ENCODE results near the gene TRPC4.
A peak's percentile ranks its signal among the peaks of the same experiment; 100 is the strongest.

Gene TRPC4

GRCh38 chr13:37870895-37871550, 1.5 kb upstream of the TRPC4 start:
- no peak overlapping the region for H4K8ac ChIP-seq (ENCODE audit: low read depth, low read length)
- no peaks in the 10 kb centered on the region for H3K27me3 ChIP-seq (ENCODE audit: control insufficient read depth in 3 of 3, insufficient read depth in 3 of 3, low read depth in 1 of 3, low read length in 3 of 3)
- no peak overlapping the region for H3K9ac ChIP-seq (ENCODE audit: low read depth, low read length, poor library complexity)
- no peak overlapping the region for H3K23ac ChIP-seq (ENCODE audit: low read depth, low read length, poor library complexity)
- no peak overlapping the region for H3K27ac ChIP-seq (replicated peaks; ENCODE audit: low read length)
- no peak overlapping the region for H3K4ac ChIP-seq (ENCODE audit: low read length)
- no peak overlapping the region for H4K91ac ChIP-seq (ENCODE audit: low read depth, low read length, poor library complexity)
- peak overlapping the region; percentile 37 for H2AFZ ChIP-seq (ENCODE audit: low read length)
- no peak overlapping the region for H3K14ac ChIP-seq (ENCODE audit: low read length)
- H2BK12ac ChIP-seq (ENCODE audit: low read length): no peak overlapping the region
- H3K4me2 ChIP-seq (ENCODE audit: insufficient read depth, low read length, poor library complexity, severe bottlenecking): no peak overlapping the region
- no peak overlapping the region for H2BK120ac ChIP-seq (ENCODE audit: low read depth, low read length)
- no peak overlapping the region for H2BK5ac ChIP-seq (ENCODE audit: low read length)
- no peaks in the 10 kb centered on the region for H3K9me3 ChIP-seq (replicated peaks in 1 of 2; ENCODE audit: control insufficient read depth in 2 of 2, insufficient read depth in 1 of 2, low read depth in 1 of 2, low read length in 2 of 2)
- H3K18ac ChIP-seq (ENCODE audit: low read length): no peak overlapping the region
- no peak overlapping the region for H2BK15ac ChIP-seq (ENCODE audit: low read length)
- peaks cover 2 to 7% of the 10 kb centered on the region in 2 donors for H3K4me1 ChIP-seq (ENCODE audit: control insufficient read depth in 2 of 2, insufficient read depth in 1 of 2, low read depth in 1 of 2, low read length in 2 of 2)
- H3K4me3 ChIP-seq (ENCODE audit: low read length in 2 of 2): no peak overlapping the region
- no peaks in the 10 kb centered on the region for H3K79me1 ChIP-seq (ENCODE audit: low read depth, low read length)
- DNase-seq (ENCODE audit: low spot score): no peak
- no CpG with 5 or more reads among the region's 10 CpGs for WGBS, 2 donors (ENCODE audit: extremely low coverage in 2 of 2, insufficient read length in 2 of 2, insufficient replicate concordance in 1 of 2)
- no peak overlapping the region for H2AK5ac ChIP-seq (ENCODE audit: low read depth, low read length)
- H3K36me3 ChIP-seq (replicated peaks in 1 of 2; ENCODE audit: control insufficient read depth in 2 of 2, insufficient read depth in 2 of 2, low read length in 2 of 2): no peaks in the 10 kb centered on the region

GRCh38 chr13:37870489-37870845, 895 bp upstream of the TRPC4 start:
- H4K91ac ChIP-seq (ENCODE audit: low read depth, low read length, poor library complexity): no peak overlapping the region
- H3K4ac ChIP-seq (ENCODE audit: low read length): no peak overlapping the region
- H3K27me3 ChIP-seq (ENCODE audit: control insufficient read depth in 3 of 3, insufficient read depth in 3 of 3, low read depth in 1 of 3, low read length in 3 of 3): no peaks in the 10 kb centered on the region
- no CpG with 5 or more reads among the region's 9 CpGs for WGBS, 2 donors (ENCODE audit: extremely low coverage in 2 of 2, insufficient read length in 2 of 2, insufficient replicate concordance in 1 of 2)
- H3K36me3 ChIP-seq (replicated peaks in 1 of 2; ENCODE audit: control insufficient read depth in 2 of 2, insufficient read depth in 2 of 2, low read length in 2 of 2): no peaks in the 10 kb centered on the region
- H3K4me1 ChIP-seq (ENCODE audit: control insufficient read depth in 2 of 2, insufficient read depth in 1 of 2, low read depth in 1 of 2, low read length in 2 of 2): peaks cover 2 to 7% of the 10 kb centered on the region in 2 donors
- H3K27ac ChIP-seq (replicated peaks; ENCODE audit: low read length): no peak overlapping the region
- no peak overlapping the region for H2AK5ac ChIP-seq (ENCODE audit: low read depth, low read length)
- H3K9ac ChIP-seq (ENCODE audit: low read depth, low read length, poor library complexity): no peak overlapping the region
- H3K18ac ChIP-seq (ENCODE audit: low read length): no peak overlapping the region
- no peak for DNase-seq (ENCODE audit: low spot score)
- H2BK5ac ChIP-seq (ENCODE audit: low read length): no peak overlapping the region
- no peak overlapping the region for H2BK12ac ChIP-seq (ENCODE audit: low read length)
- no peaks in the 10 kb centered on the region for H3K9me3 ChIP-seq (replicated peaks in 1 of 2; ENCODE audit: control insufficient read depth in 2 of 2, insufficient read depth in 1 of 2, low read depth in 1 of 2, low read length in 2 of 2)
- no peak overlapping the region for H2BK120ac ChIP-seq (ENCODE audit: low read depth, low read length)
- no peak overlapping the region for H4K8ac ChIP-seq (ENCODE audit: low read depth, low read length)
- peak overlapping the region; percentile 63 for H3K4me2 ChIP-seq (ENCODE audit: insufficient read depth, low read length, poor library complexity, severe bottlenecking)
- peak overlapping the region; percentile 97 for H2AFZ ChIP-seq (ENCODE audit: low read length)
- no peak overlapping the region for H3K14ac ChIP-seq (ENCODE audit: low read length)
- peak overlapping the region; percentile 76 to 96 for H3K4me3 ChIP-seq (ENCODE audit: low read length in 2 of 2)
- H3K79me1 ChIP-seq (ENCODE audit: low read depth, low read length): no peaks in the 10 kb centered on the region
- no peak overlapping the region for H2BK15ac ChIP-seq (ENCODE audit: low read length)
- H3K23ac ChIP-seq (ENCODE audit: low read depth, low read length, poor library complexity): no peak overlapping the region

GRCh38 chr13:37869506-37869755, 141 bp downstream of the TRPC4 start:
- peak overlapping the region; percentile 42 for H3K27ac ChIP-seq (replicated peaks; ENCODE audit: low read length)
- no CpG with 5 or more reads among the region's 19 CpGs for WGBS, 2 donors (ENCODE audit: extremely low coverage in 2 of 2, insufficient read length in 2 of 2, insufficient replicate concordance in 1 of 2)

GRCh38 chr13:37868691-37869505, 674 bp downstream of the TRPC4 start:
- Histone ChIP-seq H2BK15ac (ENCODE audit: low read length) (no peak overlapping the region), H3K27ac (replicated peaks; ENCODE audit: low read length) (peak overlapping the region; percentile 42), H3K4ac (ENCODE audit: low read length) (no peak overlapping the region), H3K14ac (ENCODE audit: low read length) (no peak overlapping the region), H3K36me3 (replicated peaks in 1 of 2; ENCODE audit: control insufficient read depth in 2 of 2, insufficient read depth in 2 of 2, low read length in 2 of 2) (no peaks in the 10 kb centered on the region), H2AK5ac (ENCODE audit: low read depth, low read length) (no peak overlapping the region), H2BK12ac (ENCODE audit: low read length) (no peak overlapping the region), H3K18ac (ENCODE audit: low read length) (peak overlapping the region; percentile 89), H4K8ac (ENCODE audit: low read depth, low read length) (no peak overlapping the region), H3K4me2 (ENCODE audit: insufficient read depth, low read length, poor library complexity, severe bottlenecking) (peak overlapping the region; percentile 63), H3K4me1 (ENCODE audit: control insufficient read depth in 2 of 2, insufficient read depth in 1 of 2, low read depth in 1 of 2, low read length in 2 of 2) (peaks cover 7 to 8% of the 10 kb centered on the region in 2 donors), H2BK120ac (ENCODE audit: low read depth, low read length) (no peak overlapping the region), H3K9ac (ENCODE audit: low read depth, low read length, poor library complexity) (peak overlapping the region; percentile 66), H4K91ac (ENCODE audit: low read depth, low read length, poor library complexity) (no peak overlapping the region), H3K23ac (ENCODE audit: low read depth, low read length, poor library complexity) (peak overlapping the region; percentile 48), H2AFZ (ENCODE audit: low read length) (peak overlapping the region; percentile 97), H3K4me3 (ENCODE audit: low read length in 2 of 2) (peak overlapping the region; percentile 76 to 96), H3K27me3 (ENCODE audit: control insufficient read depth in 3 of 3, insufficient read depth in 3 of 3, low read depth in 1 of 3, low read length in 3 of 3) (no peaks in the 10 kb centered on the region), H3K79me1 (ENCODE audit: low read depth, low read length) (no peaks in the 10 kb centered on the region), H2BK5ac (ENCODE audit: low read length) (peak overlapping the region; percentile 85), H3K9me3 (replicated peaks in 1 of 2; ENCODE audit: control insufficient read depth in 2 of 2, insufficient read depth in 1 of 2, low read depth in 1 of 2, low read length in 2 of 2) (no peaks in the 10 kb centered on the region)
- no CpG with 5 or more reads among the region's 27 CpGs for WGBS, 2 donors (ENCODE audit: extremely low coverage in 2 of 2, insufficient read length in 2 of 2, insufficient replicate concordance in 1 of 2)
- DNase-seq (ENCODE audit: low spot score): peak; percentile 31

More at GRCh38 chr13:37869506-37869755, 141 bp downstream of the TRPC4 start:
- Histone ChIP-seq H2BK15ac (ENCODE audit: low read length) (no peak overlapping the region), H3K14ac (ENCODE audit: low read length) (no peak overlapping the region), H2AFZ (ENCODE audit: low read length) (peak overlapping the region; percentile 97), H4K91ac (ENCODE audit: low read depth, low read length, poor library complexity) (no peak overlapping the region), H3K79me1 (ENCODE audit: low read depth, low read length) (no peaks in the 10 kb centered on the region), H3K4me2 (ENCODE audit: insufficient read depth, low read length, poor library complexity, severe bottlenecking) (peak overlapping the region; percentile 63), H3K4me3 (ENCODE audit: low read length in 2 of 2) (peak overlapping the region; percentile 76 to 96), H3K4me1 (ENCODE audit: control insufficient read depth in 2 of 2, insufficient read depth in 1 of 2, low read depth in 1 of 2, low read length in 2 of 2) (peaks cover 4 to 7% of the 10 kb centered on the region in 2 donors), H2BK12ac (ENCODE audit: low read length) (no peak overlapping the region), H4K8ac (ENCODE audit: low read depth, low read length) (no peak overlapping the region), H3K36me3 (replicated peaks in 1 of 2; ENCODE audit: control insufficient read depth in 2 of 2, insufficient read depth in 2 of 2, low read length in 2 of 2) (no peaks in the 10 kb centered on the region), H3K18ac (ENCODE audit: low read length) (peak overlapping the region; percentile 89), H2AK5ac (ENCODE audit: low read depth, low read length) (no peak overlapping the region), H2BK120ac (ENCODE audit: low read depth, low read length) (no peak overlapping the region), H3K27me3 (ENCODE audit: control insufficient read depth in 3 of 3, insufficient read depth in 3 of 3, low read depth in 1 of 3, low read length in 3 of 3) (no peaks in the 10 kb centered on the region), H3K4ac (ENCODE audit: low read length) (no peak overlapping the region), H2BK5ac (ENCODE audit: low read length) (peak overlapping the region; percentile 85), H3K9ac (ENCODE audit: low read depth, low read length, poor library complexity) (peak overlapping the region; percentile 66), H3K23ac (ENCODE audit: low read depth, low read length, poor library complexity) (peak overlapping the region; percentile 48), H3K9me3 (replicated peaks in 1 of 2; ENCODE audit: control insufficient read depth in 2 of 2, insufficient read depth in 1 of 2, low read depth in 1 of 2, low read length in 2 of 2) (no peaks in the 10 kb centered on the region)
- DNase-seq (ENCODE audit: low spot score): peak; percentile 48
